GM20431 (cell line): ENCODE data around the gene ELF5.

Experiments used
- in situ Hi-C: fragments of 300-500 bp; cut with MseI, MboI; formaldehyde crosslinking; loops from one replicate; pipeline ENCODE4 v1.15.0; 2020; ENCODE audit warnings: low sequenced_read_pairs; ENCODE audit not compliant: unreplicated experiment

ELF5 gene

DNA sequence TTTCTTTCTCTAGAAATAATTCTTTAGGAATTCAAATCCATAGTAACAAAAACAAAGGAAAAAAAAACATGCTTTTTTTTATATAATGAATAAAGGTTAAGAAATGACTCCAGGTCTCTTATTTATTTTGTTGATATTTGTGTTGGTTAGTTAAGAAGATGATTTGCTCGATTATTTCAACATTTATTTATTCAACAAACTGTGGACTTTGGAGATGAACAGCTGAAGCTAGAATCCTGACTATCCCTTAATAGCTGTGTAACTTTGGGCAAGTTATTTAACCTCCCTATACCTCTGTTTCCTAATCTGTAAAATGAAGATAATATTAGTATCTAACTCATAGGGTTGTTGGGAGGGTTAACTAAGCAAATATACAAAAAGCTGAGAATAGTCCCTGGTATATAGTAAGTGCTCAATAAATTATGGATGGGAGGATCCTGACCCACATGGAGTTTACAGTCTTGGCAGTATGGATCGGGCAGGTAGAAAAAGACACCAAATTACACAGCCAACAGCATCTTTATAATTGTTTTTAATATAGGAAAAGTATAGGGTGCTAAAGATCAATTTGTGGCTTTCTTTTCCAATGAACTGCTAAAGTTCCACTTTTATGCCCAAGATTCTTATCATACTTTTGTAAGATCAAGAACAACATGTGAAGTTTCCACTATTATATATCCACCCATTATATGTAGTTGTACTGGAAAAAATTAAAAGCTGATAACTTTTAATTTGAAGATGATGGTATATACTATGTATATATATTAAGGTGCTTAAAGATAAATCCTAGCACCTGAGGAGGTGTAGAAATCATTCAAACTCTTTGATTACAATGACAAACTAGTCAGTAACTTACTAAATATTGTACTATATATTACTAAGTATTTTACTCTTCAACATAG lies 76.1 kb downstream of the ELF5 start:
- in situ Hi-C loops = no loop called here

DNA sequence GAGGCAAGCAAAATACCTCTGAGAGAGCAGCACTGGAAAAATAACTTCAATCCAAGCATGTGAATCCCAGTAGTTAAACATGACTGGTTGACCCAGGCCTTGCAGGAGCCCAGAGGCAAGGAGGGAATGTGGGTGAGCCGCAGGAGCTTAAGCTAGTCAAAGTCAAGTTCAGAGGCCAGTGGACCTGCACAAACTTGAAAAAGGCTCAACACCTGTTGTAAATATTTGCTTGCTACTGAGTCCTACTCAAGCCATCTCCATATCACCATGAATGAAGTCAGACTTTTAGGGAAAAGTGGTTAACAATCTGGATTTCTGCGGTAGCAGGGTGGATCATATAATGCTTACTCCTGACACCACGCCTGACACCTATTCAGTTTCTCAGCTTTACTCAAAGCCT lies 79.7 kb downstream of the ELF5 start:
- in situ Hi-C loops = no loop called here

DNA sequence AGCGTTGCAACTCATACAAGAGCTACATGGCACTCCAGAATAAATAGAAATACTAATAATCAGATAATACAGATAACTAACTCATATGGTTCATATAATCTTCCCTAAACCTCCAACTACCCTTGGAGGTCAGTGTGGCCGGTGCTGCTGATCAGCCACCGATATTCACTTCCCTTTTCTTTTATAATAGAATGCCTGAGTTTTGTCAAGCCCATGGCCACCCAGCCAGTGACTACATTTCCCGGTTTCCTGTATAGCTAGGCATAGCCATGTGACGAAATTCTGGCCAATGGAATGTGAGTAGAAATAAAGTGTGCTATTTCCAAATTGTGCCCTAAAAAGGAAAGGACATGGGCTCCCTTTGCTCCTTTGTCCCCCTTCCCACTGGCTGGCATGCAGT lies 80.8 kb downstream of the ELF5 start:
- in situ Hi-C loops = no loop called here

DNA sequence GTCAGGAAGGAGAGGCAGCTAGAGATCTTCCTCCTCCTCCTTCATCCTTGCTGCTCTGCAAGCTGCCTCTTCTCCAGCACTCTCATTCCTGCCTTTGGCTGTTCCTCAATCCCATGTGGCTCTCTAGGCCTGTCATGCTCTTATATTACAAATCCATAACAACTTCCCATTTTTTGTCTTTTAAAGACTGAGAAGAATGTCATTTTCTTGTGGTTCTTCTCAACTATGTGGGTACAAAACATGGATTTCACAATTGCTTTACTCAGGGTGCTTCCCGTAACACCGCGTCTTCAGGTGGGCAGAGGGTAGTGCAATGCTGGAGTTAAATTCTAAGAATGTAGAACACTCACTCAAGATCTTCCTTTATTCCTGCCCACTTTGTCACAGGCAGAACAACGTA lies 81.6 kb downstream of the ELF5 start:
- in situ Hi-C loops = no loop called here
